HK-2 (cell line): ENCODE results near the gene FRMD1.
A peak's percentile ranks its signal among the peaks of the same experiment; 100 is the strongest.

Experiments used
- DNase-seq: peaks from one replicate; pipeline ENCODE4 v3.0.0-alpha.2; 2018; ENCODE audit not compliant: unreplicated experiment

FRMD1 gene

DNA sequence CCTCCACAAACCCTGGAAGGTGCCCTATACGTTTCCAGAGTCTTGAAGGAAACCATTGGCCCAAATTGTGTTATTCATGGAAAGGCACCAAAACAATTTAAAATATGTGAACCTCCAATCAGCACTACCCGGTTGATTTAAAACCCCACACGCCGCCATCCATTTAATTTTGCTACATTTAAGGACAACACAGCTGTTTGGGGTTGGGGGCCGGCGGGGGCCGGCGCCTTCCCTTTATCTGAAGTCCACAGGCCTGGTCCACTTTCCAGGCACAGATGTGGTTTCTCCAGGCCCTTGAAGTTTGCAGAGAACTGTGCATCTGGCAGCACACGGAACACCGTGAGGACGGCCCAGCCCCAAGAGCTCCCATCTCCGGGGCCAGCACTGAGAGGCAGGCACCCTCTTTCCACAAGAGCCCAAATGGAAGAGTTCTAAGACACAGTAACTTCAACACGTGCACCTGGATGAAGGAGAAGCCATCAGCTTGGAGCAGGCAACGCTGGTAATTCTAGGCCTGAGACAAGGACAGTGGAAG is 16.8 kb upstream of the FRMD1 start:
- DNase-seq, result no peak

DNA sequence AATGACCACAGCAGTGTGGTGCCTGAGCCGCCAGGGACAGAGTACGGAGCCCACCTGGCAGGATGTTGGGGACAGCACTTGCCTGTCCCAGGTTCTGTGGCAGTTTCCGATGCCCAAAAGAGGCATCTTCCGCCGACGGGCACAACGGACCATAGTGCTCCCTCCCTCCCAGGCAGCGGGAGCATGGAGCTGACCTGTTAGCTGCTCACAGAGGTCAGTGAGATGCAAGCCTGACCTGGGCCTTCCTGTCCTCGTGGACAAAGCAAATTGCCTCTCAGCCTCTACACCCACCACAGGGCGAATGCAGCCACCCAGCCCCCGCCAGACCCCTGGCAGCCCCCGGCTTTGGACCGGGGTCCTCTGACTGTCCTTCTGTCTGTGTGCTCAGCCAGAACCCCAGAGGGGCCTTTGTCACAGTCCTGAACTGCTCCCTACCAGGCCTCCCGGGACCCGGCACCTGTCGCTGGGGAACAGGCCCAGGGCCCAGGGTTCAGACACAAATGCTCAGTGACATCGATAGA is 16.2 kb upstream of the FRMD1 start:
- no peak for DNase-seq

DNA sequence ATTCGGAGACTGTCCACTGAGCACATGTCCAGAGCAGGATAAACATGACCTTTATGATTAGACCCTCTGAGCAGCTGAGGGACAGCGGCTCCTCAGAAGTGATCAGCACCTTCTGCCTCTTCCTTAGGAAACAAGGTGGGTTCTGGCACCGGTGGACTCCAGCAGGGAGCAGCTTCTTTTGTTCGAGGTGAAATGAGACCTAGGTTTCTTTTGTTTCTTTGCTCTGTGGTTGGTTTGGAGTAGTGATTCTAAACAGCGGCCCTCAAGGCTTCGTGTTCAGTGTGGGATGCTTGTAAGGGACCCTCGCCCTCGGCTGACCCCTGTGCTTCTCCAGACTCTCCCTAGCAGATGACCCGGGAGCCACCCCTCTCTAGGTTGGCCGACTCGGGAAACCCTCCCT is 14.6 kb upstream of the FRMD1 start:
- DNase-seq, result no peak

DNA sequence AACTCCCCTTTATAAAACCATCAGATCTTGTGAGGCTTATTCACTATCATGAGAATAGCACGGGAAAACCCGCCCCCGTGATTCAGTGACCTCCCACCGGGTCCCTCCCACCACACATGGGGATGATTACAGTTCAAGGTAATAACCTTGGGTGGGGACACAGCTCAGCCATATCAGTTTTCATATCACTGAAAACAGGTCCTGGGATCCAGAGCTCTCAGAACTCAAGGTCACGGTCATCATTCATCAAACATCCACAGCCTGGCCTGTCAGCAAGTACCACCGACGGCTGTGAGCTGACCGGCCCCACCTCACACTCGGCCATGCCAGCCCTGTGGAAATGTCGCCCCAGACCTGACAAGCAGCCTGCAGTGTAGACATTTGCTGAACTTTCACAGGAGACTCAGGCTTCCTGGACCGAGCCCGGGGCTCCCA is 14.1 kb upstream of the FRMD1 start:
- no peak for DNase-seq

DNA sequence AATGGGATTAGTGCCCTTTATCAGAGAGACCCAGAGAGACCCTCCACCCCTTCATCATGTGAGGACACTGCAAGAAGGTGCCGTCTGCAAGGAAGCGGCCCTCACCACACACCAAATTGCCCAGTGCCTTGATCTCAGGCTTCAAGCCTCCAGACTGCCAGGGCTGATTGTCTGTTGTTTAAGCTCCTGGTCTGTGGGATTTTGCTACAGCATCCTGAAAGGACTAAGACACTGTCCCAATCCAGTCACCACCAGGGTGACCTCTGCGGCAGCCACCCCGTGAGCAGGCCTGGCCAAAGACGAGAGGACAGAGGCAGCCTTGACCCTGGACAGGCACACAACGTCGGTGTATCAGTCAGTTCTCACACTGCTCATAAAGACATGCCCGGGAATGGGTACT is 13.5 kb upstream of the FRMD1 start:
- no peak for DNase-seq

DNA sequence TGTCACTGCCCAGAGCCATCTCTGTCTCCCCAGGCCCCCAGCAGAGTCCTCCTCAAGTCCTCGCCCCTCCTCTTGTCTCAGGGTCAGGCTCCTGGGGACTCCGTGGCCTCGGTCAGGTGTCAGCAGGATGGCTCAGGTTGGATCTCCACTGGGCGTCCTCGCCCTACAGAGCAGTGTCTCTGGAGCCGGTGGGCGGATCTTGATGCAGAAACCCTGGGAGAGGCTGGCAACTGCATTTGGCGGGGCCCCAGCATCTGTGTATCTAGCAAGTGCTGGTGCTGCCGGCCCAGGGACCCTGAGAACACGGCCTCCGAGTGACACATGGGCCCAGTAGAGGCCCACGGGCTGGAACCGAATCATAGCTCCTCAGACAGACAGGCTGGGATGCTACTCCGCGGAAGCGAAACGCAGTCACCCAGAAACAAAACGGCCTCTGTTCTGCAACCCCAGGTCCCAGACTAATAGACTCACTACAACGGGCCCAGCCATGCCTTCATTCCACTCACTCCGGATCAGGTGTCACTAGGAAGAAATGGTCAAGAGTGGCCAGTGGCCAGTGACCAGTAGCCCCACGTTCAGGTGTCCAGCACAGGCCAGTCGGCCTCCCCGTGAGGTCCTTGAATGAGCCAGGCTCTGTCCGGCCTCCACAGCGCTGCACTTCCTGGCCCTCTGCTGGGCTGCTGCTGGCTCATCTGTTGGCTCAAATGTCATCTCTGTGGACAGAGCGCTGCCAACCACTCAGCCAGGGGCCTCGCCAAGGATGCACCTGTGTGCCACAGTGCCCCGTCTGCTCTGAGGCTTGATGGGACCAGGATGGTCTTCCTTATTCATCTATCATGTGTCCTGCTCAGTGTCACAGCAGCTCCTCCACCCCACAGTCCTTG is 12.6 kb upstream of the FRMD1 start:
- DNase-seq, result no peak

DNA sequence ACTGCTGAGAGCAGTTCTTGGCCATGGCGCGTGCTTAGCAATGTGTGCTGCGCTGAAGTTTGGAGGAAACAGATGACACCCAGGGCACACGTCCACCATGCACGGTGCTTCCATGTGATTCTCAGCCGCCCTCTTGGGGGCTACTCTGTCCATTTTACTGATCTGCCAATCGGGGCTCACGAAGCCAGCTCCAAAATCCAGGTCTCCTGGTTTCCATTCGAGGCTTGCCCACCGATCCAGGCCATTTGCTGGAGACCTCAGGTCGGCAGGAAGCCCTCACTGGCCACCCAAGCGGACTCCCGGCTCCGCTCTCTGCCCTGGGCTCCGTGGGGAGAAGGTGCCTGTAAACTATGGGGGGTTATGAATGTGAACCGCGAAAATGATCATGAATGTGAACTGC is 11.7 kb upstream of the FRMD1 start:
- DNase-seq, result no peak

DNA sequence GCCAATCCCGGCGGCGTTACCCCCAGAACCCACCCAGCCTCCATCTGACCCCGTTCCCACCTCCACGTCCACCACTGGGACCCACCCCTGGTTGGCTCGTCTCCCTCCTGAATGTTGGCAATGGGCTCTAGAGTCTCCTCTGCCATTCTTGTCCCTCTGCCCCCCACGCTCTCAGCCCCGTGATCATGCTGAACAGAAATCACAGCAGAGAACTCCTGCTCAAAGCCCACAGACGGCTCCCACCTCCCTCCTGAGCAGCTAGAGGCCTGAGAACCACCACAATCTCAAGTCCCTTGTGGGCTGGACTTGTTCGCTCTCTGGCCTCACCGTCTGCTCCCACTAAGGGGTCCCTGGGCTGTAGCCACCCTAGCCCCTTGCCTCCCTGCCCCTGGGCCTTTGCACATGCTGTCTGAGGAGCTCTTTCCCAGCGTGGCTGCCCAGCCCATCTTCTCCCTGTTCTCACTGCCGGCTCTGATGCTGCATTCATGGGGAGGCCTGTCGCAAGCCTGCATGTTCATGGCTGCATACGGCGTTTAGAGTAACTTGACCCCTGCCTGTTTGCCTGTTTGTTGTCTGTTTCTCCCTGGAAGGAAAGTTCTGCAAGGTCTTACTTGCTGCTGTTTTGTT is 11.2 kb upstream of the FRMD1 start:
- DNase-seq, result no peak

DNA sequence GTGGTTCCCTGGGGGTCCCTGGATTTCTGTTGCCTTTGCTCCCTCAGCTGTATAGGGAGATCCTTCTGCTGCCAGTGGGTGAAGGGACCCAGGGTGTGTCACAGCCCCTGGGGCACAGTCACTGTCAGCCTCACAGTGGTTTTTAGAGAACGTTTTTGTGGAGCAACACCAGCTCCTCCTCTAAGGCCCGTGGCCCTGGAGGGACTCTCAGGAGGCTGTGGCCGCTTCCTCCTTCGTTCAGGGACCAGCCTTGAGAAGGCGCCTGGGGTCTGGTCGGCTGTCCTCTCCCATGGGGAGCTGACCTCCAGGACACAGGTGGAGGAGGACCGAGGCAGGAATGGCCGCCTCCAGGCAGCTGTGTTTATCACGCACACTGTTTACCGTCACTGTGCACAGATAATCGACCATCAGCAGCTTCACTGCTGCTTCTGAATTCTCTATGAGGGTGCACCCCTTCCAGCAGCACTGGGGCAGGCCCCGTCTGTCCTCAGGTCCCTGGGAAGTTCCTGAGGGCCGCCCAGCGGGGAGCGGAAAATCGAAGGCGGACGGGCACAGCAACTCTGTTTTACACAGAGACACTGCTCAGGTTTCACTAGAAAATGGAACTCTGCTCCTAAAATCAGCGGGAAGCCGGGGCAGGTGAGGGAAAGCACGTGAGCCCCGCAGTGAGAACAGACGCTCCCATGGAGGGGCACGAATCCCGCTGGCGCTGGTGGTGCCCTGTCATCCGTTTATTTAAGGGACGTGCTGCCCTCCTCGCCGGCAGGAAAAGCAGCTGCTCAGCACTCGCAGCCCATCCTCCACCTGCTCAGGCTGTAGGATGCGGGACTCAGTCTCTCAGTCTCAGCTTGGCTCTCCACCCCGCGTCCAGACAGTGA is 10.4 kb upstream of the FRMD1 start:
- no peak for DNase-seq

DNA sequence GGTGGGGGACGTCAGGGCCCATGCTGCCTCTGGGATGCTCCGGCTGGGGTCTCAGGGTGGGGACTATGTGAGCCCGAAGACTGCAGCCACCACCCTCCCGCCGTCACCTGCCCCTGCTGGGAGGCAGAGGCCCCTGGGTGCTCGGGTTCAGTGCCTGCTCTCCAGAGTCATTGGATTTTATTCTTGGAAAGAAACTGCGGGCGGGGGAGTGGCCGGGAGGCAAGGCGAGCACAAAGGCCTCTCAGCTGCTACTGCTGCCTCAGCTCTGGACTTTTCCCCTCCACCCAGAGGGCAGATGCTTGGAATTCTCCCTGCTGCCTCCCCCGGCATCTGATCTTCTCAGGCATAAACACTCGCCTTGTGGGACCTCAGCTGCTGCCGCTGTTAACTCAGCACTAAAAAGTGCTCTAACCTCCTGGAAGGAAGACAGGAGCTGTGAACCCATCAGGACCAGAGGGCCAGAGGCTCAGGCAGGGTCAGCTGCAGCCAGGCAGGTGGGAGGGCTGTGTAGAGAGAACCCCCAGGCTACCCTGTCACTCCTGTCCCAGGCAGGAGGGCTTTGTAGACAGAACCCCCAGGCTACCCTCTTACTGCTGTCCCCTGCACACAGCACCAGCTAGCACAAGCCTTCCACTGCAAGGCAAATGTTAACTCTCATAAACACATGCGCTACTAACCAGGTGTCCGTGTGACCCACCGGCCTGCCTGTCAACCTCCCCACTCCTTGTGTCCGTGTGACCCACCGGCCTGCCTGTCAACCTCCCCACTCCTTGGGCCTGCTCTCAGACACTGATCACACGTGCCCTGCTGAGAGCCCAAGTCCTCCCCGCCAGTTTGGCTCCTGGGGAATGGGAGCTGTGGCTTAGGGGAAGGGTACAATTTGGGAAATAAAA is 9.4 kb upstream of the FRMD1 start:
- peak; percentile 7 for DNase-seq

DNA sequence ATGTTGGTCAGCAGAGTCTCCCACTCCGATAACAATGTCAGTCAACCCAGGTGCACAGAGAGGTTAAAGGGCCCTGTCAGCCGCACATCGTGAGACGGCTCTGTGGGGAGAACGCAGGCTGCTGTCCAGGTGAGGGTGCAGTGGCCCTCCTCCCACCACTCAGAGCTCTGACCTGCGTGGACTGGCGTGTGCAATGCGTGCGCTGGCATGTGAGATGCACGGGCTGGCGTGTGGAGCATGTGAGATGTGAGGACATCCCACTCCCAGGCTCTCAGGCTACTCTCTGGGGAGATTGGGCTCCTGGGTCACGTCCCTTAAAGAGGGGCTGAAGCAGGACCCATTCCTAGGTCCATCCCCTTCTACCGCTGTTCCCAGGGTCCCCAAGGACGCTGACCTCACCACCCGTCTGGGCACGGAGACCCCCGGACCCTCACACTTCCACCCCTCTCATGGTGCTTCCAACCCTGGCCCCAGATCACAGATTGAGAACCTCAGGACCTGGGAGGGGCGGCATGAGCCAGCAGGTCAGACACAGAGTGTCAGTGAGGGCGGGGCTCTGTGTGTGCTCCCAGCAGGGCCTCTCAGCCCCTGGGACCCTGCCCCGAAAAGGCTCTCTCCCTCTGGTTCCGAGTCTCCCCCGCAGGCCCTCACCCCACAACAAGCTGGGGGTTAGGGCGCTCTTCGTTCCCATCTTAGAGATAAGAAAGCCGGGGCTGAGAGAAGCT is 8.6 kb upstream of the FRMD1 start:
- no peak for DNase-seq

DNA sequence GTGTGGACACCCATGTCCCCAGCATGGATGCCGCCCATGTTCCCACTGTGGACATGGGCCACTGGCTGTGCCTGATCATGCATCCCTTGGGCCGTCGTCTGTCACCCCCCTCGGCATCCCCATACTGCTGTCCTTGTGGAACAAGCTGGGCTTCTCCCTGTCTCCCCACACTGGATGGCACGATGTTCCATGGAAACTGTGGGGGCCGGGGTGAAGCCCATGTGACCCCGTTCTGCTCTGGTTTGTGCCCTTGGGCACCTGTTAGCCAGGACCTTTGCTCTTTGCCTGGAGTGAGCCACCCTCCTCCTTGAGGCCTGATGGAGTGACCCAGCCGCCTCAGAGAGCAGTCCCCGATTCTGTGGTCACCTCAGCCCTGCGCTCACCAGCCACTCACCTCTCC is 7.6 kb upstream of the FRMD1 start:
- DNase-seq, result no peak

DNA sequence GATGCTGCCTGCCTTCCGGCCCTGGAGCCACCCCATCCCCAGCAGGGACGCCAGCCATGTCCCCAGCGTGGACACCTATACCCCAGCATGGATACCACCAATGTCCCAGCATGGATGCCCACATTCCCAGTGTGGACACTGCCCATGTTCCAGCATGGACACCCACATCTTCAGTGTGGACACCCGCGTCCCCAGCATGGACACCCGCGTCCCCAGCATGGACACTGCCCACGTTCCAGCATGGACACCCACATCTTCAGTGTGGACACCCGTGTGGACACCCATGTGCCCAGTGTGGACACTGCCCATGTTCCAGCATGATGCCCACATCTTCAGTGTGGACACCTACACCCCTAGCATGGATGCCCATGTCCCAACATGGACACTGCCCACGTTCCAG is 7.1 kb upstream of the FRMD1 start:
- no peak for DNase-seq

DNA sequence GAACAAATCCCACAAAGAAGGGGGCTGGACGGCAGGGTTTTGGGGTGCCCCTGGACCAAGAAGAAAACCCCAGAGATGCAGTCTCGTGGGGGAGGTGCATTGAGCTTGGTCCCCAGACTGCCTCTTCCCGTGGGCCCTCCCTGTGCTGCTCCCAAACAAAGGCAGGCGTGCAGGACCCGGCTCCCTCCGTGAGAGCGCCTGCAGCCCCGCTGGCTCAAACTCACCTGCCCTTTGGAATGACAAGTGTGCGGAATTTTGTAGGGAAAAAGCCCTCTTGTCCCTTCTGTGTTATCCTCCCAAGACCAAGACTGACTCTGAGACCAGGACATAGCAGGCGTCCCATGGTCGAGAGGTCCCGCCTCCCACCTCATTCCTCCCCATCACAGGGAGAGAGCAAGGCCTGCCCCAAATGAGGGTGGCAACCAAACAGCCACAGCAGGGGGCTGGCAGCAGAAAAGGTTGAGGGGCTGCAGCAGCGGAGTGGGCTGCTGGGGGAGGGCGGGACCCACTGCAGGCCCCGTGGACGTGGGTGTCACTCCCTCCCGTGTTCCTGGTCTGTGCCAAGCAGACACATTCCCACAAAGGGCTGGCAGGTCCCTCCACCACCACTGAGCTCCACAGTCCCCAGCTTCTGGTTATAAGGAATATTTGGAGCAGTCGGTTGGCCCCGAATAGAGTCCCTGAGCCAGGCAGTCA is 5.6 kb upstream of the FRMD1 start:
- DNase-seq, result no peak

DNA sequence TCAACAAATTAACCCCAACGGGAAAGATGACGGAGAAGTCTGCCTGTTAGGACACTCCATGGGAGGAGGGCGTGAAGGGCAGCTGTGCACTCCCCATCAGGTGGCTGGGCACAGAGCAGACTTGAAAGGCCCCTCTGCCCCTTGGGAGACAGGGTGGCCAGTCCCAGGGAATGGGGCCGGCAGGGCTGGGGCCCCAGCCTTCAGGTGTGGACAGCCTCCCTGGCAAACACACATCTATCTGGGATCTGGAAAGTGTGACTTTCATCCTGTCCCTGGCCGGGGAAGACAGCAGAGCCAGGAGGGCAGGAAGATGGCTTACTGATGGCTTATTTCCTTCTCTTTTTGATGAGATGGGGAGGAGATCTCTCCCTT is 4.5 kb upstream of the FRMD1 start:
- no peak for DNase-seq

DNA sequence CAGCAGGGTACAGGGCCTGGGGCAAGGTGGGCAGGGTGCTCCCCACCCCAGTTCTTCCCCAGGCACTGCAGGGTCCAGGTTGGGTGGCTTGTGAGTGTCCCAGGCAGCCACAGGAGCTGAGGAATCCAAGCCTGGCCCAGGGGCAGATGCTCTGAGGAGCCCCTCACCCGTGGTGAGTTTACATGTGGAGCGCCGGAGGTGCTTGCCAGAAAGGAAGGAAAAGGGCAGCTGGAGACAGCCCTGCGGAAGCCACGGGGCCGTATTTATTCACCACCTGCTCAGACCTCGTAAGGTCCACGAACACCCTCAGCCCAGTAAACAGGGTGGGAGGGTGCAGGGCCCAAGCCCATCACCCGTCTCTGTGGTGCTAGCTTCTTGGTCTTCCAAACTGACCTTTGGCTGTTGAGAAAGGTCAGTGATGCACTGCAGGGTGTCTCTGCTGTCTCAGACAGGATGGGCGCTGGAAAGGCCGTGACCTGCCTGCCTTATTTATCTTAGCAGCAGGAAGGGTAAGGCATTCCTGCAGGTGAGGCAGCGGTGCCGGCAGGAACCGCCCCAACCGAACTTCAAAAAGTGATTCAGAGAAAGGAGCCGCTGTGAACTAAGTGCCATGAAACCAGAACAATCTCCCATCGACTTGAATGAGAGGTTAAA is 4.0 kb upstream of the FRMD1 start:
- DNase-seq, result no peak

DNA sequence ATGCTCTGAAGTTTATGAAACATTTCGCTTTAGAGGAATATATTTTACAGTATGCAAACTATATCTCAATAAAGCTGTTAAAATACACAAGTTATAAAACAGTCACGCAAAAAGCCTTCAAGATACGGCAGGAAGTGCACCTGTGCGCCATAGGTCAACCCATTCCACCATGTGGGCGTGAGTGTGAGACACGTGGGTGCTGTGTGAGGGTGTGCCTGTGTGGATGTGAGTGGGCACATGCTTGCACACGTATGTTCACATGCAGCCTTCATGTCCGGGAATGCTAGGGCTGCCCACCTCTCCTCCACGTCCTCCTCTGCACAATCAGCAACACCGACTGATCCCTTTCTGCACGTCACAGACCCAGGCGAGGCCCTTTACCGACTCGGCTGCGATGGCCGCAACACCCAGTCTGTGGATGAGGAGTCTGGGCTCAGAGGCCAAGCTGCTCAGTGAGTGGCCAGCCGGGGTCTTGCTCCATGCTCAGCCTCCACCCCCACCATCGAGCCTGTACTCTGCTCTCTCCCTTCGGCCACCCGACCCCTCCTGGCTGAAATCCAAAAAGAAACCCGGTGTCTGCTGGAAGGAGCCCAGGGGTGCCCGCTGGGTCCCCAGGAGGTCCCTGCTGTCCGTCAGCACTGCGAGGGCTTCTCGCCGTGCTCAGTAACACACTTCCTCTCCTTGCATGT is 3.0 kb upstream of the FRMD1 start:
- no peak for DNase-seq

DNA sequence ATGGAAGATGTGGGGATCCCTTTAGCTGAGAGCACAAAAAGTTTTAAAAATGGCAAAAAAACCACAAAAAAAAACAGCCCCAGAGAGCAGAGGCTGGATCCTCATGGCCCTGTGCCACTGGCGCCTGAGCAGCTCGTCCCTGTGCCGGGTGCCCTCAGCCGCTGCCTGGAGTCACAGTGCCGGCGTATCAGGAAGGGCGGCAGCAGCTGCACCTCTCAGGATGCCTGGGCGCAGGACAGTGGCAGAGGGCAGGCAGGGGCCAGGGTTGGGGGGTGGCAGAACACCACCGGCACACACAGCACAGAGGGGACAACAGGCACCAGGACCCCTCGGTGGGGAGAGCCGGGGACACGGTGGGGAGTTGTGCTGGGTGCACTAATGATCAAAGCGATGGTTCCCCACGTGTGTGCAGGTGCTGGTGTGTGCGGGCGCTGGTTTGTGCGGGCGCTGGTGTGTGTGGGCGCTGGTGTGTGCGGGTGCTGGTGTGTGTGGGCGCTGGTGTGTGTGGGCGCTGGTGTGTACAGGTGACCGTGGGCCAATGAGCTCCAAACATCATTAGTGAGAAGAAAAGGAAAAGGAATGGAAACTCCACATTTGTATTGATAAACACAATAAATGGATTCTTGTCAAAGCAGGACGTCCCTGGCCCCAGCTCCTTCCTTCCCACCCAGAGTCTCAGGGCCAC is 1.5 kb upstream of the FRMD1 start:
- DNase-seq, result no peak
